ENCODE measurements around the gene TMEM54. TPM values are rescaled to one million over a fixed set of nuclear protein-coding genes. Genes with fewer than 3 reads are reported as not detected.

TMEM54 gene
- total and polyA plus RNA-seq, 2 donors (not counting 1 experiment from before 2014, with no cell fraction given): 24.2 to 69.9 TPM

- no peaks in the 10 kb centered on the region for H4K20me1 ChIP-seq (ENCODE audit: control insufficient read depth, extremely low read depth, insufficient read depth, low read length)
- H3K4me1 ChIP-seq (ENCODE audit: control insufficient read depth, extremely low read depth, insufficient read depth, low read length): no peaks in the 10 kb centered on the region
- H3K79me2 ChIP-seq (ENCODE audit: control insufficient read depth, insufficient read depth, low read length): no peaks in the 10 kb centered on the region
- TF ChIP-seq EZH2 (IDR thresholded peaks at IDR 0.05; ENCODE audit: low read length, missing control alignments): no peak
- no peak for TF ChIP-seq CTCF (conservative IDR thresholded peaks at IDR 0.05 in 1 of 2, IDR thresholded peaks at IDR 0.05 in 1 of 2; ENCODE audit: low read depth in 1 of 2, low read length in 2 of 2)
- H3K27me3 ChIP-seq (ENCODE audit: control insufficient read depth, insufficient read depth, low read length): peaks cover 8% of the 10 kb centered on the region
- no peak overlapping the region for H3K4me3 ChIP-seq (replicated peaks in 1 of 4; ENCODE audit: control extremely low read depth in 1 of 4, insufficient read depth in 1 of 4, low read depth in 3 of 4, low read length in 4 of 4)
- no peaks in the 10 kb centered on the region for H3K9me3 ChIP-seq (ENCODE audit: control insufficient read depth, insufficient read depth, low read depth, low read length)
- H3K9ac ChIP-seq (ENCODE audit: insufficient read depth, low read length): no peak overlapping the region
- H3K27ac ChIP-seq (ENCODE audit: insufficient read depth, low read length): no peak overlapping the region
- H3K36me3 ChIP-seq (ENCODE audit: control insufficient read depth, insufficient read depth, low read length): no peaks in the 10 kb centered on the region
- no peak overlapping the region for H2AFZ ChIP-seq (ENCODE audit: low read length)
- no peak for DNase-seq (ENCODE audit: low read depth in 2 of 2)
- H3K4me2 ChIP-seq (ENCODE audit: extremely low read depth, insufficient read depth, low read length): no peak overlapping the region
These were observed 7.1 kb downstream of the TMEM54 start for GRCh38 chr1:32894019-32894600.

- peak in 1 of 2 donors; percentile 37 for DNase-seq (ENCODE audit: low read depth in 2 of 2)
- Histone ChIP-seq H3K9ac (ENCODE audit: insufficient read depth, low read length) (no peak overlapping the region), H2AFZ (ENCODE audit: low read length) (no peak overlapping the region), H3K9me3 (ENCODE audit: control insufficient read depth, insufficient read depth, low read depth, low read length) (no peaks in the 10 kb centered on the region), H3K27ac (ENCODE audit: insufficient read depth, low read length) (no peak overlapping the region), H3K4me2 (ENCODE audit: extremely low read depth, insufficient read depth, low read length) (peak overlapping the region; percentile 52), H3K4me1 (ENCODE audit: control insufficient read depth, extremely low read depth, insufficient read depth, low read length) (no peaks in the 10 kb centered on the region), H3K36me3 (ENCODE audit: control insufficient read depth, insufficient read depth, low read length) (no peaks in the 10 kb centered on the region), H3K27me3 (ENCODE audit: control insufficient read depth, insufficient read depth, low read length) (peaks cover 8% of the 10 kb centered on the region), H4K20me1 (ENCODE audit: control insufficient read depth, extremely low read depth, insufficient read depth, low read length) (no peaks in the 10 kb centered on the region), H3K4me3 (replicated peaks in 1 of 4; ENCODE audit: control extremely low read depth in 1 of 4, insufficient read depth in 1 of 4, low read depth in 3 of 4, low read length in 4 of 4) (peak overlapping the region in 2 of 4 experiments; percentile 28 to 52), H3K79me2 (ENCODE audit: control insufficient read depth, insufficient read depth, low read length) (no peaks in the 10 kb centered on the region)
- no peak for TF ChIP-seq CTCF (conservative IDR thresholded peaks at IDR 0.05 in 1 of 2, IDR thresholded peaks at IDR 0.05 in 1 of 2; ENCODE audit: low read depth in 1 of 2, low read length in 2 of 2)
- TF ChIP-seq EZH2 (IDR thresholded peaks at IDR 0.05; ENCODE audit: low read length, missing control alignments): no peak
These were observed 7.8 kb downstream of the TMEM54 start for GRCh38 chr1:32893198-32894018.

GRCh38 chr1:32892368-32893197 is 8.6 kb downstream of the TMEM54 start:
- Histone ChIP-seq H3K4me3 (replicated peaks in 1 of 4; ENCODE audit: control extremely low read depth in 1 of 4, insufficient read depth in 1 of 4, low read depth in 3 of 4, low read length in 4 of 4) (peak overlapping the region in 2 of 4 experiments; percentile 28 to 52), H3K36me3 (ENCODE audit: control insufficient read depth, insufficient read depth, low read length) (no peaks in the 10 kb centered on the region), H3K4me1 (ENCODE audit: control insufficient read depth, extremely low read depth, insufficient read depth, low read length) (no peaks in the 10 kb centered on the region), H3K27me3 (ENCODE audit: control insufficient read depth, insufficient read depth, low read length) (peaks cover 14% of the 10 kb centered on the region), H3K4me2 (ENCODE audit: extremely low read depth, insufficient read depth, low read length) (peak overlapping the region; percentile 28), H3K9ac (ENCODE audit: insufficient read depth, low read length) (no peak overlapping the region), H4K20me1 (ENCODE audit: control insufficient read depth, extremely low read depth, insufficient read depth, low read length) (no peaks in the 10 kb centered on the region), H3K79me2 (ENCODE audit: control insufficient read depth, insufficient read depth, low read length) (no peaks in the 10 kb centered on the region), H3K9me3 (ENCODE audit: control insufficient read depth, insufficient read depth, low read depth, low read length) (no peaks in the 10 kb centered on the region), H2AFZ (ENCODE audit: low read length) (no peak overlapping the region), H3K27ac (ENCODE audit: insufficient read depth, low read length) (no peak overlapping the region)
- peak; percentile 83 for TF ChIP-seq EZH2 (IDR thresholded peaks at IDR 0.05; ENCODE audit: low read length, missing control alignments)
- no peak for TF ChIP-seq CTCF (conservative IDR thresholded peaks at IDR 0.05 in 1 of 2, IDR thresholded peaks at IDR 0.05 in 1 of 2; ENCODE audit: low read depth in 1 of 2, low read length in 2 of 2)
- peak; percentile 22 to 36 for DNase-seq (ENCODE audit: low read depth in 2 of 2)
